Endometrium (tissue), 2 donors: ENCODE data around the gene VTN.

Experiments
- FAIRE-seq: peaks from 2 replicates; lab custom pipeline; 2012; peaks lifted over from hg19 to GRCh38; lab: Jason Lieb, UNC
- donor health status: control.
- donor health status: control.

Gene VTN

DNA sequence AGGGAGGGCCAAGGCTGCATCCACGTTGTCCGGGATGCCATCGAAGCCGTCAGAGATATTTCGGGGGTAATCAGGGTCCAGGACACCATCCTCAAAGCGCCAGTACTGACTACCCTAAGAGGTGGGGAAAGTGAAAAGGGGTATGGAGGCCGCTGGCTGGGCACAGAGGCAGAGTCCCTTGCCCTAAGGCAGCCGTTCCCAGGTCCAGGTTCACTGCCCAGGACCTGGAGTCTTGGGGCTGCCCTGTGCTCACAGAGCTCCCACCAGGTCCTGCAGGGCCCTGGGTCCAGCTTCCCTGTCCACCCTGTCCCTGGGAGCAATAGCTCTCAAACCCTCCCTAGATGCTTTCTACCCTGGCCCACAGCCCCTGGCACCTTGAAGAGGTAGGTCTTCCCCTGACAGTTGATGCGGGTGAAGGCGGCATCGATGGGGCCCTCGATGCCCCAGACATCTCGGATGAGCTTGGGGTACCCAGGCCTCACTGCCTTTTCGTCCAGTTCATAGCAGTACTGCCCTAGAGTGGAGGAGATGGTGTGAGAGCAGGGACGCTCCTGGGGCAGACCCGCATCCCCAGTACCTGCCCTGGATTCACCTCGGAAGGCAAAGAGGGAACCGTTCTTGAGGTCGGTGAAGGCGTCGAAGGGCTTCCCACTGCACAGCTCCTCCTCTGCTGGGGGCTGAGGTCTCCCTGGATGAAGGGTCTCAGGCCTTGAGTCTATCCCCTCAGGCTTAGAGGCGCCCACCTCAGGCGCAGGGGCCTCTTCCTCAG is 1.0 kb downstream of the VTN start:
- FAIRE-seq = no peak

DNA sequence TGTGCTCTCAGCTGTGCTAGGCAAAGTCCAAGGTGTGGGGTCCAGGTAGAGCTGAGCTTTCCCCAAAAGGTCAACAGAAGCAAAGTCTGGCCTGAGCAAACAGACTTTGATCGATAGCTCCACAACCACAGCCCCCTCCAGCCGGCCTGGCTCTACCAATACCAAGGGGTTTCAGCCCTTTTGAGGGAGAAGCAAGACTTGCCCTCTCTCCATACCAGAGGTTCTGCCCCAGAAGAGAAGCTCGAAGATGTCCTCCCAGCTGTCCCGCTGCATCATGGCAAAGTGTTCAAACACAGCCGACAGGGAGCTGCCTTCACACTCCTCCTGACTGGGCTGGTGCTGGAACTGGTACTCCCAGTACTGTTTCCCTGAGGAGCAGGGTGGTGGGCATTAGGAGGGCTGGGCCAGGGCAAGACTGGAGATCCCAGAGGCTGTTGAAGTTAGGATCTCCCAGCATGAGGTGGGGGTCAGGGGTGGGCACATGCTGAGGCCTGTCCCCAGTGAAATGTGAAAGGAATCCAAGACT is 1.7 kb downstream of the VTN start:
- no peak for FAIRE-seq

DNA sequence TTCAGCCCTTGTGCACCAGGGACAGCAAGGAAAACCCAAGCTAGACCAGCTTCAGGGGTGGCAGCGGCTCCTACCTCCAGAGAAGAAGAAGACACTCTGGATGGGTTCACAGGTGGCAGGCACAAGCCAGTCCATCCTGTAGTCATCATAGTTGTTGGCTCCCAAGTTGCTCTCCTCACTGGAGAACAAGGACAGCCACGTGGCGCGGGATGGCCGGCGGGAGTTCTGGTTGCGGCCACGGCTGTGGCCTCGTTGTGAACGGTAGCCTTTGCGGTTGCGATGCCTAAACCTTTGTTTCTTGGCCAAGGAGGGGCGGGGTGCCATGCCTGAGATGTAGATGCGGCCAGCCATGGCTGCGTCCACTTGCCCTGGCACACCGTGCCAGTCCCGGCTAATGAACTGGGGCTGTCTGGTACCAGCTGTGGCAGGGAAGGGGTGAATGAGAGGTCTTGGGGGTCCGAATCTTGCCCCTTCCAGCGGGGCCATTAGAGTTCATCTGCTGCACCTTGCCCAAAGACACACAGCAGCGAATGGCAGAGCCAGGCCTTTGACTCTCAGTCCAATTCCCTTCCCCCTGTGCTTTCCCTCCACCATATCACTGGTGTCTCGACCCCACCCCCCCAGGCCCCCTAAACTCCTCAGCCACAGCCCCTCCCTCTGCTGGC is 2.3 kb downstream of the VTN start:
- FAIRE-seq = no peak

DNA sequence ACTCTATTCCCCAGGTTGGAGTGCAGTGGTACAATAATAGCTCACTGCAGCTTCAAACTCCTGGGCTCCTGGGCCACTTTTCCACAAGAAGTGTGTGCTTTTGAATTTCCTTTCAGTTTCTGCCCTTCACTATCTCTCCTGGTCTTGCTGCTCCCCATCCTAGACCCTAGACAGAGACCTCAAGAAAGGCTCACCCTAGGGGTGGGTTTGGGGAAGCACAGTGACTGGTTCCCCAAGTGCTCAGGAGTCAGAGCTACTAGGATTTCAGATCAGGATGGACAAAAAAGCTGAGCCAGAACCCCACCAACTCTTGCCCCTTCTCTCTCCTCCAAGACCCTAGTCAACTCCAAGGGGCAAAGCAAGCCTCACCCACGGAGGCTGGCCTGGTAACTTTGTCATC is 3.5 kb downstream of the VTN start:
- no peak for FAIRE-seq

DNA sequence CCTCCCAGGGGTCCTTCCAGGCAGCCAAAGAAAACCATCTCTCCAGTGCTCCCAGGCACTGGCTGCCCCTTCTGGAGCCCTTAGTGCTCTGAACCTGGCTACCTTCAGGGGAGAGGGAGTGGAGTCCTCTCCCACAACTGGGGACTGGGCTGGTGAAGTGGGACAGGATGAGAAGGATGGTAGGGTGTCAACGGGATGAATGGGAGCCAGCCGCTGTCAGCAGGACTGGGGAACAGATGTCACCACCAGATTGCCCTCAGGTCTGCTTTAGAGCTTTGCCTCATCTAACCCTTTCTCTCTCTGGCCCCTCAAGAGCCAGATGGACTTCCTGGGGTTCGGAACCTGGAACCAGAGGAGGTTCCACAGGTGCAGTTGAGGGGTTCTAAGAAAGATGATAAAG is 4.6 kb downstream of the VTN start:
- no peak for FAIRE-seq

DNA sequence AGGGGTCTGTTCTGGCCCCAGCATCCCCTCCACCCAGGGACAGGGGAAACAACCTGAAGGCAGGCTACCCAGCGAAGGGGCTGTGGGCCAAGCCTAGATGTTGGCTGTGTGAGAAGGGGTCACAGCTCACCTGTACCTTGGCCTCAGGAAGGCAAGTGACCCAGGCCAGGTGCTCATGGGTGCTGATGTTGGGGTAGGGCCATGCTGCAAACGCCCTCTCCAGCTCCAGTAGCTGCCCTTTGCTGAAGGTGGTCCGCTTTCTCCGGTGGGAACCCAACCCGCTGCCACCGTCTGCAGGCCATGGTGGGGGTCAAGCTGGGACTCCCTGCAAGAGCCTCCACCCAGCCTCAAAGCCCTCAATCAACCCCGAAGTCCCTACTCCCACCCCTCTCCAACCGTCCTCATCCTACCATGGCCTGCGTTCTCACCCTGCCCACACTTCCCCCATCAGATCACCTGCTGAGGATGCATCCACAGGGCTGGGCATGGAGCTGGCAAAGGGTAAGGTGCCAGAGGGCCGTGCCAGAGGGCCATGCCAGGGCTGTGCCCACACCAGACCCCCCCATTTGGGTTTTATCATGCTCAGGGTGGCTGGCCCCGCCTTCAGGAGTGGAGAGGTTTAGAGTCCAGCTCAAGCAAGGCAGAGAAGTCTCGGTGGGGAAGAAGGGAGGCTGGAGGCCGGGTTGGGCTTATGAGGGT is 5.3 kb downstream of the VTN start, which contains the start of gene SEBOX:
Gene SEBOX (minus strand): TSS at position 535 of the 699 bp plus-strand sequence. CDS start 48 bp downstream, at position 487.
- FAIRE-seq = no peak

DNA sequence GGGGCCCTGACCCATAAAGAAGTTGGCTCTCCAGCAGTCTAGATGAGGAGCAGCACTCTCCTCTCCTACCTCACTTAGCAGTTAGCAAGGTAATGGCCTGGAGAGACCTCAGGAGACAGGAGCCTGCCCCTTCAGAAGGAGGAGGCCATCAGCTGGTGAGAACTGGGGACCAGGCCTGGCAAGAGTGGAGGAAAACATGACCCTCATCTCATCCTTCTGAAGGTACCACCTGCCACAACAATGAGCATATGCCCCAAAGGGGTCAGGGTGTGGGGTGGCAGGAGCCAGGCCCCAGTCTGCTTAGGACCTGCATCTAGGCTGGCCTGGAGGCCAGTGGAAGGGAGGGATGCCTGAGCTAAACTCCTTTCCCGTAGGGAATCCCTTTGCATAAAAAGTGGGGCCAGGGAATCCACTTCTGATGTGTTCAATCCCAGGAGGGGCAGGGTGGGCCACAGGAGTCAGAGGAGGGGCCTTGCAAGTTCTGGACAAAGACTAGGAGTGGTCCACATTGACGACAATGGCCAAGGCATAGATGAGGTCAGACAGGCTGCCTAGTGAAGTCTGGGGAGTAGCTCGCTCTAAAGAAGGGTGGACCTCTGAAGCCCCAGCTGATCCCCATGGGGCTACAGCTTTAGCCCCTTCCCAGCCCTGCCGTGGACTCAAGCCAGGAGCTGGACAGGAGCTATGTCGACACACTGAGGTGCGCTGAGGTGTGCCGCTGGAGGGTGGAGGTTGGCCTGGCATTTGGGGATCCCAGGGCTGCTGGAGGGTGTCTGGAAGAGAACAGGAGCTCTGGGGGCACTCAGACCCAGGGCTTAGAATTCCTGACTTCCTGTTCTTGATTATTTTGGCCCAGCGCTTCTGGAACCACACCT is 6.1 kb downstream of the VTN start:
- FAIRE-seq = no peak

DNA sequence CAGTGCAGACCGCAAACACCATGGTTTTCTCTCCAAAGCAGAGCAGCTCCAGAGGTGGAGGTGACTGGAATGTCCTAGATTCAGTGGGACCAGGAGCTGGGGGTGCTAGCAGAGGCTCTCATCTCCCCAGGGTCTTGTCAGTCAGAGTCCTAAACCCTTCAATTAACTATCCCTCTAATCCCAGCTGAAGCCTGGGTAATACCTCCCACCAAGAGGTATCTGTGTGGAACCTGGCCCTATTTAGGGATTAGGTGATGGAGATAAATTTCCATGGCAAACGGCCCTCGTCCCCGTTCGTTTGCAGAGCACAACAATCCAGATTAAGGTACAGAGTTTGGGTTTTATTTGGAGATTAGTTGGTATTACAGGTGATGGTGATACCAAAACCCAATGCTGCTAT is 6.9 kb downstream of the VTN start:
- FAIRE-seq = no peak

DNA sequence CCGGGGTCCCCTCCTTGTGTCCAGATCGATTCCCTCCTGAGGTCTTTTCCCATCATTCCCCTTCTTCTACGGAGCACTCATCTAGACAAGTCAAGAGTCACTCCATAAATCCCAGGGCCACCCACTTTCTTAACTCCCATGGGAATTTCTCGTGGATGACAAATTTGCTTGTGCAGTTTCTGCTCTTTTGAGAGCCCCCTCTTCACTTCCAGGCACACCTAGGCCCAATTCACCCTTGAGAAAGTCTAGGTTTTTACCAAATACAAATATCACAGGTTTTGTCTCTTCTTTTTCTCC is 12.3 kb downstream of the VTN start:
- FAIRE-seq = no peak

DNA sequence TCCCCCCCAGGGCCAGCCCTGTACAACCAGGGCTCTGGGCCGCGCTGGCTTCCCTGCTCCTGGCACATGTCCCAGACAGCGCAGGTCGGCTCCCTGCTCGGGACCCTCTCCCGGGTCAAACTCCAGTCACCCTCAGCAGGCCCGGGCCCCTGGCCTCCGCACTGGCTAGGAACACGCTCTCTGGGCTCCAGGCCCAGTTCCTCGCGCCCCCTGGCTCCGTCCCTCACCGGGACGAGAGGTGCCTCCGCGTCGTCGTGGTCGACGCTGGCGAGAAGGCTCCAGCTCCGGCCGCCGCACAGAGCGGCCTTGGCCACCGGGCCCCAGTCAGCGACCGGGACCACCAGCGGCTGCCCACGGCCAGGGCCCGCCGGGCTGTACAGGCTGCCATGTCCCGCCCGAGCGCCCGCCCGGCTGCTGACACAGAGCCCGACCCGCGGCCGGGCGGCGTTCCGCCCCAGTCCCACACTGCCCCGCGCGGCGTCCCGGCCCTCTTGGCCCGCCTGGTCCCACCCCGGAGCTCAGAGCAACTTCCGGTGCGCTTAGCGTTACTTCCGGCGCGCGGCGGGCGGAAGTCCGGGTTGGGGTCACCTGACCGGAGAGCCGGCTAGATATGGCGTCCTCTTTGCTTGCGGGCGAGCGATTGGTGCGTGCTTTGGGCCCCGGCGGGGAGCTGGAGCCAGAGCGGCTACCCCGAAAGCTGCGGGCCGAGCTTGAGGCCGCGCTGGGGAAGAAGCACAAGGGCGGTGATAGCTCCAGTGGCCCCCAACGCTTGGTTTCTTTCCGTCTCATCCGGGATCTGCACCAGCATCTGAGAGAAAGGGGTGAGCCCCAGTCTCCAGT is 12.8 kb downstream of the VTN start, which contains the start of gene POLDIP2:
Gene POLDIP2 (minus strand): TSS at position 467 of the 840 bp plus-strand sequence. CDS start 79 bp downstream, at position 388.
- FAIRE-seq = no peak

DNA sequence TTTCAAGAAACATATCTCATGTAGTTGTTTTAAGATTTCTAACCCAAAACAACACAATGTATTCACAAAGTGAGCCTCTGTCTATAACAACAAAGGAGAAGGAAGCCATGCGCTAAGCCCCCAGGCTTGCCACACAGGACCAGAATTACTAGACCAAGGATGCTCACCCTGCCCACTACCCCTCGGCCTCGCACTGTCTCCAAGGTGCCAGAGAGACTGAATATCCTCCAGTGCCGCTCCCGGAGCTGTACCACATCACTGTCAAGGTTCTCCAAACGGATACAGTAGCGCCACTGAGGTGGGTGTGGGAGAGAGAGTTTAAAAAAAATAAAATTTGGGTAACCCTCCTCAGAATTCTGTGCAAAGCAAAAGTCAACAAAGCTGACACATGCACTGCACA is 19.8 kb downstream of the VTN start:
- no peak for FAIRE-seq

DNA sequence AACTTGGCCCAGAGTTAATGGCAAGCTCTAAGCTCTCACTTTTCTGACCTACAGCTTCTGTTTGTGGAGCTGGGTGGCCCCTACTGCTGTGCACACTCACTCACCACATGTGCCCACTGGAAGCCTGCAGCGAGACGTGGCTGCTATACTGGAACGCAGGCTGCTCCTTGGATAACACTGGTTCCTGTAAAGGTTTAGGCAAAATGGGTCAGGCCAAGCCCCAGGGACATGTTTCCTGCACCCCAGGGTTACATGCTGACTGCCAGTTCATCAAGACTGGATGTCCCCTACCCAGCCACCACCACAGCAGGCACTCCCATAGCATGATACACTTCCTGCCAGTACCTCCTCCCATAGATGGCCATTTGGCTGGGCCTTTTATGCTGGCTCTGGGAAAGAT is 21.1 kb downstream of the VTN start:
- FAIRE-seq = no peak

DNA sequence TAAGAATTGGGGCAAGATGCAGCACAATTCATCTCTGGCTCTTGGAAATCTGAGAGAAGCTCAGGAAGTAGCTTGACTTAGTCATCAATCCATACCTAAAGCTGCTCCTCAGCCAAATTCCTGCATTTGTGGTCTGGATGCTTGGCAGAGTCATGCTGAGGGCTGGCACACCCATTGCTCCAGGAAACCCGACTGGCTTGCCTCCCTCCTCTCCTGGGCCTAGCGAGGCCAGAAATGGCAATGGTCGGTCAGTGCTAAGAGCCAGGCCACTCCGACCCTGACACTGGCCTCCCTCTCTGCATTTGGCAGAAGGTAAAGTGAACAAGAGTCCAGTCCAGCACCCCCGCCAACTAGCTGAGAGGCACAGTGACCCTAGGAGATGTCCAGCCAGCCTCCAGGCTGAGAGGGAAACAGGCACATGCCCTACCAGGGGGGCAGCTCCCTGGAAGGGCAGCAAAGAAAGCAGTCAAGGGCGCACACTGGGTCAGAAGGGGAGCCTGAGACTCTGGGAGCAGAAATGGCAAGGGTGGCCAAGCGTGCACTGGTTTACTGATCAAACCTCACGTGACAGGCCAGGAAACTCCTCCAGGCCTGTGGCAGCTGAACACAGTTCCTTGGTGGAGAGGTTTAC is 22.7 kb downstream of the VTN start:
- FAIRE-seq = no peak

DNA sequence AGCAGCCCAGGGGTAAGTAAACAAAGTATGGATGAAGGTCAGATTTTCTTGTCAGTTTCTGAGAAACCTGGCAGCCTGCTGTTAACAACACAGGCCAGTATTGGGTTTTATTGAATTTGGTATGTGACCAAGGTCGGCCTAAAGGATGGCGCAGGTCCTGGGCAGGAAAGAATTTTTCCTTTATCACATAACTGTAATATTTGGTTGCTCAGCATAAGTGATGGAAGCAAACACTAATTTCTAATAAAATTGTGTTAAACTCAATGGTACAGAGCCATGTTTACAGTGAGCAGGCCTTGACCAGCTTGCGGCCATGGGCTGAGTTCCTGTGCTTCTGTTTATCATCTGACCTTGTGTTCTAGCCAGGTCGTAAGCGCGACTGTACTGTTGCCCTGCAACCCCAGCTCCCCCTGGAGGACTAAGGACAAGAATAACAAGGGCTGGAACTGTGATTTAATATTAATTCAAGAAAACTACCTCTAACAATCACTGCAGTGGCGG is 23.3 kb downstream of the VTN start:
- no peak for FAIRE-seq

DNA sequence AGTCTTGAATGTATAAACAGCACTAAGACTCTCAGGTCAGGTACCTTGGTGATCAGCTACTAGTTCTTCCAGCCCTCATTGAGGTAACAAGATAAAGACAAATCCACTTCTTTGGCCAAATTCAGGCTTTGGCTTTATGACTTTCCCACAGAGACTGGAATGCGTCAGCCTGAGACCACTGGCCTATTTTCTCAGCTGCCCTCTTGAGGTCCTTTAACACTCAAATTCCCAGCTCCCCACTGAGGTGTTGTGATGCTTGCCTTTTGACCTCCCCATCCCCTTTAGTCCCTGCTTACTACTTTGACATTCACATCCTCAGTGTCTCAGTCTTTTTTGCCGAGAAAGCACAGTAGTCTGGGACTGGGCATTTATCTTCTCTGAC is 23.9 kb downstream of the VTN start:
- FAIRE-seq = no peak

DNA sequence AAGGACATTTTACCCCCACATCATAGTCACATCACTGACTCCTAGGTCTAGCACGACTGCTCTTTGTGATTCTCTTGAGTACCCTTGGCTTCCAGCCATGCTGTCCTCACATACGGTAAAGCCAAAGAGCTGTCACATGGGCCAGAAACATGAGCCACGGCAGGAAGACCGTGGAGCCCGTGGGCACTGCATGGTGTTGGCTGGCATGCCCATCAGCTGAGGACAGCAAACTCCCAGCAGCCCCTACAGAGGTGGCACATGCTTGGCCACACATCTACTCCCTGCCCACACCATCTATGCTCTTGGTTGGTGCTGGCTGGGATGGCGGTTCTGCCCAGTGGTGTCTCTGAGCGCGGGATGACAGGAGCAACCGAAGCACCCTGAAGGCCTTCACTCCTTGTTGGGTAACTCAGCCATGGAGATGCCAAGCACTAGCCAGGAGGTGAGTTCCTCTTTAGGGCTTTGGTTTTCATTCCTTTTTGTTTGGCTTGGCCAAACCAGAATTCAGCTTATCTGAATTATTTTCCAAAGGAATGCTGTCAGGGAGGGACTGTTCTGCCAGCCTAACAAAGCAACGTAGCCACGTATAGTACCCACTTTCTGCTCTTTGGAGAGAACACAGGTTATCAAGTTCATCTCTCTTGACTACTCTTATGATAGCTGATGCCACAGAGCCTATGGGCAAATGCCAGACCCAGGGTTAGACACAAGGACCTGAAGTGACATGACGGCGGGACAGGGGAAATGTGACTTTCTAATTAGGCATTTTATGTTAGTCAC is 24.5 kb downstream of the VTN start:
- FAIRE-seq = no peak

DNA sequence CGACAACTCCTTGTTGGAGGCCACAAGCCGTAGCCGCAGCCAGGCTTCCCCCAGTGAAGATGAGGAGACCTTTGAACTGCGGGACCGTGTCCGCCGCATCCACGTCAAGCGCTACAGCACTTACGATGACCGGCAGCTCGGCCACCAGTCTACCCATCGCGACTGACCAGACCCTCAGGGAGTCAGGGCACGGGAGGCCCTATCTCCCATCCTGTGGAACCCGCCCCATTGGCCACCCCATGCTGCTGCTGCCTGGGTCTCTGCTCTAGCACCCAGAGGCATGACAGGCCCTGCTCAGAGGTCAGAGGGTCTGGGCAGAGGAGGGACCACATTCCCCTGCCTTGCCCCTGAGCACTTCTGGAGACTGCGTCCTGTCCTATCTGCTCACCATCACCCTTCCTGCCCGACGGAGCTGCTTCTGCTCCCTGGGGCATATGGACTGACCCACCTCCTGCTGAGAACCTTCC is 25.6 kb downstream of the VTN start:
- FAIRE-seq = no peak

DNA sequence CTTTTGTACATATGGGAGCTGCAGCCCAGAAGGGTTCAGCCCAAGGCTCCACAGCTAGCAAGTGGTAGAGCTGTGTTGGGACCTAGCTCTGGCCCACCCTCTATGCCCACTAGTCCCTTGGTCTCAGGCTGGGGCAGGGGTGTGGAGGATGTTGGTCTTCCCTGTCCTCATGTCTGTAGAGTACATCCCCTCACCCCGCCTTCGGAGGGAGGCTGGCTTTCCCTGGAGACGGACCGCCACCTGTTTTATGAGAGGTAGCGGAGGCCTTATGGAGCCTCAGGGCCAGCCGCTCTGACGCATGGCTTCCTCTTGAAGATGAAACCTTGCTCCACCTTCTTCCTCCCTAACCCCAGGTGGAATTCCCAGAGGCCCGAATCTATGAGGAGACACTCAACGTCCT is 26.1 kb downstream of the VTN start:
- no peak for FAIRE-seq

DNA sequence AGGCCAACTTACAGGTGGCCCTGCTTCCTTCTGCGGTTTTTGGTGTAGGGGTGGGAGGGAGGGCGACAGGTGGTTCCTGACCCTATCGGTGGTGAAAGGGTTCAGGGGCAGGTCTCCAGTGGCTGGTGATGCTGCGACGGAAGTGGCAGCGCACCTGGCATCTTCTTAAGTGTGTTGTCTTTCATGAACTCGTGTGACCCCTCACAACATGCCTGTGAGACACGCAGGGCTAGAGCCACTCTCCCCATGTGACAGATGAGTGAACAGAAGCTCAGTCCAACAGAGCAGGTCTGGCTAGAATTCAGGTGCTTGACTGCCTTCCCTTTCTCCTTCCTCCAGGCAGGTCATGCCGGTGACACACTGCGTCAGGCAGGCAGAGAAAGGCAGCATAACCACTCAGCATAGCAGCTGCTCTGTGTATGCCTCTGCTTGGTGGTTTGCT is 26.6 kb downstream of the VTN start:
- FAIRE-seq = no peak
